Activated B cell treated with CpG ODN at 0.5 μM for 24 hours (primary cell): Measurements from ENCODE around the gene ZNF695. TPM values are rescaled to one million over a fixed set of nuclear protein-coding genes. Genes with fewer than 3 reads are reported as not detected.

Experiments used
- ATAC-seq: fragments of 200-7000 bp; cut with Tn5 transposase; one replicate; pipeline ENCODE4 v1.10.0; 2021; ENCODE audit warnings: low read depth, mild to moderate bottlenecking, moderate library complexity
- CTCF ChIA-PET: fragments of 350-600 bp; sonication (Branson Sonifier 250); formaldehyde crosslinking; loops from one replicate; lab custom pipeline; 2021; ENCODE audit warnings: antibody characterized with exemption; lab: Charles Lee
- POLR2A ChIA-PET: fragments of 350-600 bp; sonication (Branson Sonifier 250); formaldehyde crosslinking; loops from one replicate; lab custom pipeline; 2021; ENCODE audit warnings: antibody characterized with exemption; lab: Charles Lee
- DNase-seq: peaks from one replicate; pipeline ENCODE4 v3.0.0; 2022
- H3K27ac Mint-ChIP-seq: one replicate; pipeline ENCODE4 v1.8.0; 2020; ENCODE audit warnings: mixed read lengths
- H3K27me3 Mint-ChIP-seq: one replicate; pipeline ENCODE4 v1.8.0; 2021; ENCODE audit warnings: mixed read lengths
- H3K36me3 Mint-ChIP-seq: one replicate; pipeline ENCODE4 v1.8.0; 2021; ENCODE audit warnings: low read depth, mixed read lengths
- H3K4me1 Mint-ChIP-seq: one replicate; pipeline ENCODE4 v1.8.0; 2021; ENCODE audit warnings: mixed read lengths
- H3K4me3 Mint-ChIP-seq: one replicate; pipeline ENCODE4 v1.8.0; 2020; ENCODE audit warnings: mild to moderate bottlenecking, mixed read lengths
- H3K9me3 Mint-ChIP-seq: one replicate; pipeline ENCODE4 v1.8.0; 2020; ENCODE audit warnings: mixed read lengths
- CTCF ChIP-seq: fragments of 200-600 bp; IDR thresholded peaks from one replicate; pipeline ENCODE4 v1.8.0; 2022; ENCODE audit warnings: antibody characterized with exemption, mild to moderate bottlenecking
- intact Hi-C: fragments of 100-400 bp; cut with micrococcal nuclease; formaldehyde crosslinking; loops from one replicate; pipeline ENCODE4 v1.15.1; 2024
- total RNA-seq: library from RNA; stranded (reverse); gene quantifications from 2 replicates; pipeline ENCODE4 v1.2.3, GENCODE V29; 2022

ZNF695 gene
- total RNA-seq, 1 donor from 2014 or later: 0.07 TPM

DNA sequence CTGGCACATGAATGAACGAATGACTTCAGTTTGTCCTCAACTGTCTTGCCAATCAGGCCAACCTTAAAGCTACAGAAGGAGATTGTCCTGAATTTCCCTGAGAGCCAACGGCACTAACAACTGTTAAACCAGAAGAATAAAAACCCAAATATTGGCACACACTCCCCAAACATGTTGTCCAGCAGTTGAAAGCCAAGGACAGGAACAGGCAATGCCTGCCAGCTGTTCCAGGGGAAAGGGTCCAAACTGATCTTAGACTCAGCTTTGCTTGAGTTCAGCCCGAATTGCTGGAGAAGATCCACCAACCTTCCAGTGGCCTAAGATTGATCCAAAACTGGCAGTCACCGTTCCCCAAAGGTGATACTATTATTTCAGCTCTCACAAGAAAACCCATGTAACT lies 53.7 kb downstream of the ZNF695 start:
- ATAC-seq (no peak), DNase-seq (no peak)
- H3K4me1 Mint-ChIP-seq: no peaks in the 10 kb centered on the region
- no peaks in the 10 kb centered on the region for H3K9me3 Mint-ChIP-seq
- no peak overlapping the region for H3K4me3 Mint-ChIP-seq
- no peak for TF ChIP-seq CTCF
- no peaks in the 10 kb centered on the region for H3K36me3 Mint-ChIP-seq
- intact Hi-C loops: no loop called here
- POLR2A ChIA-PET: no interaction called here
- no peaks in the 10 kb centered on the region for H3K27me3 Mint-ChIP-seq
- no peak overlapping the region for H3K27ac Mint-ChIP-seq
- CTCF ChIA-PET: no interaction called here

DNA sequence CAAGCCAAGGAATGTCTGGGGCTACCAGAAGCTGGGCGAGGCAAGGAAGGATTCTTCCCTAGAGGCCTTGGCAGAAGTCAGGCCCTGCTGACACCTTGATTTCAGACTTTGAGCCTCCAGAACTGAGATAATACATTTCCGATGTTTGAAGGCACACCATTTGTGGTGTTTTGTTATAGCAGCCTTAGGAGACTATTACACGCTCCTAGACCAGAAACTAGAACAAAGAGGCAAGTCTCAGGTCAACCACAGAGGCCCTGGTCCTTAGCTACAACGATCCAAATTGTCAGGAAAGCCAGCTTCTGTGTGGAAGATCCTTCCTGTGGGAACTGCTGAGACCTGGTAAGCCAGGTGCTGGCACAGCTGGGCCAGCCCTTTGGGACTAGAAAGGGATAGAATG lies 56.4 kb downstream of the ZNF695 start:
- Mint-ChIP-seq H3K36me3 (no peaks in the 10 kb centered on the region), H3K9me3 (no peaks in the 10 kb centered on the region), H3K27ac (no peak overlapping the region), H3K27me3 (no peaks in the 10 kb centered on the region), H3K4me1 (peaks cover 6% of the 10 kb centered on the region), H3K4me3 (no peak overlapping the region)
- ChIA-PET POLR2A (no interaction called here), CTCF (no interaction called here)
- DNase-seq: no peak
- no peak for ATAC-seq
- intact Hi-C loops: no loop called here
- no peak for TF ChIP-seq CTCF

DNA sequence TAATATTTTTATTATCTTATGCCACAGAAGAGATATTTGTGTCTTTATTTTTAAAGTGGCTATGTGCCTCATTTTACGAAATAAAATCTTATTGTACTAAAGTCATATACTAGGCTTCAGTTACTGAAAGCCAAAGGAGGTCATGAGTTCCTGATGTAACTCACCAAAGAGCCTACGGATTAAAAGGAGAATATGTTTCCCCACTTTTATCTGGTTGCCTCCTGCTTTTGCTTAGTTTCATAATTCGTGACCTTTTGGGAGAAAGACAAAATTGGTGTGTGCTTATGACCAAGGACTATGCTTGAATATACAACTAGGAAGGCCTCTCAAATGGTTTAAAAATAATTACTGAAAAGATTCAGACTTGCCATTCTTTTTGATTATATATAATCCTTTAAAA lies 57.9 kb downstream of the ZNF695 start:
- POLR2A ChIA-PET: no interaction called here
- Mint-ChIP-seq H3K9me3 (no peaks in the 10 kb centered on the region), H3K36me3 (no peaks in the 10 kb centered on the region), H3K27me3 (no peaks in the 10 kb centered on the region), H3K4me3 (no peak overlapping the region), H3K27ac (no peak overlapping the region), H3K4me1 (peaks cover 6% of the 10 kb centered on the region)
- CTCF ChIA-PET: no interaction called here
- TF ChIP-seq CTCF: no peak
- no peak for DNase-seq
- ATAC-seq: no peak
- intact Hi-C loops: no loop called here

- no peak for TF ChIP-seq CTCF
- POLR2A ChIA-PET: no interaction called here
- H3K4me1 Mint-ChIP-seq: peaks cover 6% of the 10 kb centered on the region
- DNase-seq (no peak), ATAC-seq (no peak)
- intact Hi-C loops: no loop called here
- H3K4me3 Mint-ChIP-seq: no peak overlapping the region
- CTCF ChIA-PET: no interaction called here
- no peaks in the 10 kb centered on the region for H3K9me3 Mint-ChIP-seq
- H3K27me3 Mint-ChIP-seq: no peaks in the 10 kb centered on the region
- H3K36me3 Mint-ChIP-seq: no peaks in the 10 kb centered on the region
- no peak overlapping the region for H3K27ac Mint-ChIP-seq
These were observed 60.6 kb downstream of the ZNF695 start for GRCh38 chr1:246947255-246947654.

- POLR2A ChIA-PET: no interaction called here
- TF ChIP-seq CTCF: no peak
- no peak for ATAC-seq
- intact Hi-C loops: no loop called here
- no peak overlapping the region for H3K27ac Mint-ChIP-seq
- CTCF ChIA-PET: no interaction called here
- DNase-seq: no peak
- H3K27me3 Mint-ChIP-seq: no peaks in the 10 kb centered on the region
- no peaks in the 10 kb centered on the region for H3K9me3 Mint-ChIP-seq
- no peaks in the 10 kb centered on the region for H3K36me3 Mint-ChIP-seq
- no peak overlapping the region for H3K4me3 Mint-ChIP-seq
- H3K4me1 Mint-ChIP-seq: peaks cover 6% of the 10 kb centered on the region
These were observed 61.5 kb downstream of the ZNF695 start for GRCh38 chr1:246946366-246946765.

Other genes with a start within 250 kb of the ZNF695 start
- 25.3 and 31.3 TPM in 2 replicates for gene AHCTF1, start 76.1 kb downstream of the ZNF695 start, total RNA-seq
- gene ZNF670, start 70.8 kb upstream of the ZNF695 start, total RNA-seq: 6.1 and 6.2 TPM in 2 replicates
- gene ZNF669, start 96.3 kb upstream of the ZNF695 start, total RNA-seq: 17.5 and 18.0 TPM in 2 replicates
- 33.7 and 39.1 TPM in 2 replicates for gene ZNF124, start 164.0 kb upstream of the ZNF695 start, total RNA-seq
- gene VN1R5, start 248.0 kb upstream of the ZNF695 start, total RNA-seq: not detected in 2 replicates